Right atrium auricular region (tissue), 2 donors: ENCODE results near the gene CMC4. TPM values are rescaled to one million over a fixed set of nuclear protein-coding genes. Genes with fewer than 3 reads are reported as not detected.

Experiments used
- DNase-seq: peaks from one replicate; pipeline ENCODE4 v3.0.0-alpha.2; 2019; ENCODE audit warnings: low spot score
- H3K27ac ChIP-seq, 2 donors: fragments of 200-600 bp; sonication (generic); 1 replicate in 1 of 2; 2 replicates in 1 of 2; pipeline ENCODE4 v1.5.1; 2016 to 2019
- H3K27me3 ChIP-seq, 2 donors: fragments of 200-600 bp; sonication (generic); one replicate each; pipeline versions ENCODE4 v1.5.1 to v1.6.0; 2017 to 2019
- H3K36me3 ChIP-seq: fragments of 200-600 bp; sonication (generic); one replicate; pipeline ENCODE4 v1.5.1; 2016
- H3K4me1 ChIP-seq, 2 donors: fragments of 200-600 bp; sonication (generic); one replicate each; pipeline versions ENCODE4 v1.5.1 to v1.6.0; 2017 to 2019
- H3K4me3 ChIP-seq, 2 donors: fragments of 200-600 bp; sonication (generic); 1 replicate in 1 of 2; 2 replicates in 1 of 2; pipeline ENCODE4 v1.5.1; 2017 to 2019; ENCODE audit warnings: mild to moderate bottlenecking in 1 of 2, moderate library complexity in 1 of 2
- H3K9me3 ChIP-seq, 2 donors: fragments of 200-600 bp; sonication (generic); one replicate each; pipeline ENCODE4 v1.5.1; 2019
- CTCF ChIP-seq, 2 donors: fragments of 200-600 bp; sonication (generic); IDR thresholded peaks; one replicate each; pipeline ENCODE4 v1.5.1; 2019; ENCODE audit warnings: antibody characterized with exemption in 2 of 2
- total RNA-seq, 2 donors: library from RNA; depleted of rRNA; stranded (reverse); fragments of >200 nt; gene quantifications; one replicate each; pipeline ENCODE4 v1.1.0, GENCODE V29; 2016

The CMC4 gene
- total RNA-seq, 2 donors from 2014 or later = 39.9 to 58.3 TPM

- H3K4me1 ChIP-seq = no peaks in the 10 kb centered on the region
- H3K36me3 ChIP-seq = no peaks in the 10 kb centered on the region
- peak overlapping the region; percentile 58 to 63 for H3K4me3 ChIP-seq
- no peak for TF ChIP-seq CTCF (IDR thresholded peaks at IDR 0.05)
- H3K27me3 ChIP-seq = no peaks in the 10 kb centered on the region
- no peak for DNase-seq
- H3K9me3 ChIP-seq = no peaks in the 10 kb centered on the region
- H3K27ac ChIP-seq = peak overlapping the region; percentile 84 to 87
These were observed 317 bp downstream of the CMC4 start for GRCh38 chrX:155070663-155070974.

GRCh38 chrX:155070038-155070437 is 898 bp downstream of the CMC4 start:
- peak overlapping the region; percentile 84 to 87 for H3K27ac ChIP-seq
- no peak for TF ChIP-seq CTCF (IDR thresholded peaks at IDR 0.05)
- H3K9me3 ChIP-seq = no peaks in the 10 kb centered on the region
- H3K4me3 ChIP-seq = peak overlapping the region; percentile 58 to 63
- no peaks in the 10 kb centered on the region for H3K27me3 ChIP-seq
- H3K36me3 ChIP-seq = no peaks in the 10 kb centered on the region
- no peaks in the 10 kb centered on the region for H3K4me1 ChIP-seq
- DNase-seq = no peak

DNA sequence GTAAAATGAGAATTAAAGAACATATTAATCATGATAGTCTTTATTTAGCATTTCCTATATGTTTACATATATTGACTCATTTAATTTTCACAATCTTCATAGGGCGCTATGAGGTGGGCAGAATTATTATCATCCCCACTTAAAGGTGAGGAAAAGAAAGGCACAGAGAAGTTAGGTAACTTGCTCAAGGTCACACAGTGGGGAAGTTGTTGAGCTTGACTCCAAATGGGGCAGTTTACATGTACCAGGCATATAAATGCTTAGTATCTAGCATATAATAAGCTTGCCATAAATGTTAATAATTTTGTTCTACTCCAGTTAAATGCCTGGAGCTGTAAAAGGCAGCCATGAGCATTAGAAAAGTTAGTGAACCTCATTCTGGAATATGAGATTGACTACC is 1.5 kb downstream of the CMC4 start:
- TF ChIP-seq CTCF (IDR thresholded peaks at IDR 0.05) = no peak
- H3K9me3 ChIP-seq = no peaks in the 10 kb centered on the region
- H3K4me1 ChIP-seq = no peaks in the 10 kb centered on the region
- H3K27ac ChIP-seq = no peak overlapping the region
- H3K27me3 ChIP-seq = no peaks in the 10 kb centered on the region
- peak overlapping the region in 1 of 2 donors; percentile 58 for H3K4me3 ChIP-seq
- no peaks in the 10 kb centered on the region for H3K36me3 ChIP-seq
- no peak for DNase-seq

DNA sequence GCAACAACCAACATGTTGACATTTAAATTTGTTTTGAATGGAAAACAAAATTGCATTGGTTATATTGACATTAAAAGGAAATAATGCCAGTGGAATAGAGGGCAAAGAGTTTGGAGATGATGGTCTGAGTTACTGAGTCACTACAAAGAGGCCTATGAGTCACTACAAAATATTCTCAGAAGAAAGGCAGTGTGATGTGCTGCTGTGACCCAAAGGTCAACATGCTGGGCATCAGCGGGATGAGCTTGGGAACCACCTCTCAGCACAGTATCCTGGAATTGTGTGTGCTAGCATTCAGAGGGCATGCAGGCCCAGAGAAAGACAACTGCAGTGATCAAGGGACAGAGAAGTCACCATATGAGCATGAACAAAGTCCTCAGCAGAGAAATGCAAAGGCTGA is 2.8 kb downstream of the CMC4 start:
- Histone ChIP-seq H3K27me3 (no peaks in the 10 kb centered on the region), H3K27ac (no peak overlapping the region), H3K4me3 (no peak overlapping the region), H3K4me1 (no peaks in the 10 kb centered on the region), H3K9me3 (no peaks in the 10 kb centered on the region), H3K36me3 (no peaks in the 10 kb centered on the region)
- DNase-seq = no peak
- TF ChIP-seq CTCF (IDR thresholded peaks at IDR 0.05) = no peak

- no peak for DNase-seq
- H3K27ac ChIP-seq = no peak overlapping the region
- TF ChIP-seq CTCF (IDR thresholded peaks at IDR 0.05) = no peak
These were observed 5.8 kb downstream of the CMC4 start for GRCh38 chrX:155065035-155065734.

GRCh38 chrX:155061760-155062159 is 9.2 kb downstream of the CMC4 start:
- DNase-seq = no peak
- TF ChIP-seq CTCF (IDR thresholded peaks at IDR 0.05) = no peak

More at GRCh38 chrX:155065035-155065734, 5.8 kb downstream of the CMC4 start:
- Histone ChIP-seq H3K27me3 (no peaks in the 10 kb centered on the region), H3K4me1 (no peaks in the 10 kb centered on the region), H3K9me3 (no peaks in the 10 kb centered on the region), H3K36me3 (no peaks in the 10 kb centered on the region), H3K4me3 (no peak overlapping the region)

More at GRCh38 chrX:155061760-155062159, 9.2 kb downstream of the CMC4 start:
- Histone ChIP-seq H3K4me1 (no peaks in the 10 kb centered on the region), H3K4me3 (no peak overlapping the region), H3K36me3 (no peaks in the 10 kb centered on the region), H3K9me3 (no peaks in the 10 kb centered on the region), H3K27me3 (no peaks in the 10 kb centered on the region), H3K27ac (no peak overlapping the region)
